ENCODE results near the gene RHAG.

Gene RHAG

DNA sequence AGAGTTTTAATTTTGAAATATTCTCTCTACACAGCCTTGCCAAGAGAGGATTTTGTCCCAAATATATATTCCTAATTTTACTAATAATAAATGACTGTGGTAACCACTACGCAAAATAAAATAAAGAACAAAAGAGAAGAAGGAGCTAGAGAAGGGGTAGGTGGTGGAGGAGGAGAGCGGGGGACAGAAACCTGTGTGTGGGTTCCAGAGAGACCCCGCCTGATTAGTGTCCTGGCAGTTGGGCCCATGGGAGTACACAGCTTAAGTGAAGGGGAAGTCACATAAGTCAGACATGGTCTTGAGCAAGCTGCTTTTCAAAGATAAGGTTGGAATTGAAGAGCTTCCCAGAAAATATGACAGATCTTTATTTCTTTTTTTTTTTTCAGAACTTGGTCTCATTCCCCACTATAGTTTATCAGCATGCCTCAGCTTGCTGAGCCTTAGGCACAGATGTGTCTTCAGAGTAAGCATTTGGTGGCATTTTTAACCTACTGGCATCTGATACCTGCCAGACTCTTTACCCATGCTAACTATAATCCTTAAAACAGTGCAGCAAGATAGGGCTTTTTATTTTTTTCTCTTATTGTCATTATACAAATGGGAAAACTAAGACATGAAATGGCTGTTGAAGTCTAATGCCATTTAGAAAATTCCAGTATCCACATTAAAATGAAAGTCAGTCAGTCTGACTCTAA lies 9.6 kb upstream of the RHAG start:
- Histone ChIP-seq H3K36me3 (replicated peaks; ENCODE audit: insufficient read depth, low read length) (no peaks in the 10 kb centered on the region), H3K27ac (ENCODE audit: low read length) (no peak overlapping the region), H3K4me3 (ENCODE audit: low read length) (no peak overlapping the region), H3F3A (ENCODE audit: insufficient read depth, low read length) (no peaks in the 10 kb centered on the region), H3K4me2 (ENCODE audit: low read depth, low read length) (no peak overlapping the region), H3K9me3 (replicated peaks; ENCODE audit: insufficient read depth, low read length) (no peaks in the 10 kb centered on the region), H3K9me2 (replicated peaks; ENCODE audit: insufficient read depth, low read length) (no peaks in the 10 kb centered on the region), H3K27me3 (replicated peaks; ENCODE audit: insufficient read depth, low read length) (no peaks in the 10 kb centered on the region), H3K4me1 (ENCODE audit: low read length) (no peaks in the 10 kb centered on the region), H3K79me2 (ENCODE audit: low read length) (no peaks in the 10 kb centered on the region), H3K9ac (ENCODE audit: low read length) (no peak overlapping the region), H2AFZ (ENCODE audit: low read length) (no peak overlapping the region), H4K20me1 (ENCODE audit: insufficient read depth, low read length) (no peaks in the 10 kb centered on the region)
- no peak for DNase-seq
- TF ChIP-seq EZH2 (optimal IDR thresholded peaks at IDR 0.05; ENCODE audit: low read depth, low read length) (no peak), EZH2phosphoT487 (IDR thresholded peaks at IDR 0.05; ENCODE audit: low read length) (no peak)
- TF ChIP-seq, protein P1, sequence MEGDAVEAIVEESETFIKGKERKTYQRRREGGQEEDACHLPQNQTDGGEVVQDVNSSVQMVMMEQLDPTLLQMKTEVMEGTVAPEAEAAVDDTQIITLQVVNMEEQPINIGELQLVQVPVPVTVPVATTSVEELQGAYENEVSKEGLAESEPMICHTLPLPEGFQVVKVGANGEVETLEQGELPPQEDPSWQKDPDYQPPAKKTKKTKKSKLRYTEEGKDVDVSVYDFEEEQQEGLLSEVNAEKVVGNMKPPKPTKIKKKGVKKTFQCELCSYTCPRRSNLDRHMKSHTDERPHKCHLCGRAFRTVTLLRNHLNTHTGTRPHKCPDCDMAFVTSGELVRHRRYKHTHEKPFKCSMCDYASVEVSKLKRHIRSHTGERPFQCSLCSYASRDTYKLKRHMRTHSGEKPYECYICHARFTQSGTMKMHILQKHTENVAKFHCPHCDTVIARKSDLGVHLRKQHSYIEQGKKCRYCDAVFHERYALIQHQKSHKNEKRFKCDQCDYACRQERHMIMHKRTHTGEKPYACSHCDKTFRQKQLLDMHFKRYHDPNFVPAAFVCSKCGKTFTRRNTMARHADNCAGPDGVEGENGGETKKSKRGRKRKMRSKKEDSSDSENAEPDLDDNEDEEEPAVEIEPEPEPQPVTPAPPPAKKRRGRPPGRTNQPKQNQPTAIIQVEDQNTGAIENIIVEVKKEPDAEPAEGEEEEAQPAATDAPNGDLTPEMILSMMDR (IDR thresholded peaks at IDR 0.05; ENCODE audit: low read length): no peak

DNA sequence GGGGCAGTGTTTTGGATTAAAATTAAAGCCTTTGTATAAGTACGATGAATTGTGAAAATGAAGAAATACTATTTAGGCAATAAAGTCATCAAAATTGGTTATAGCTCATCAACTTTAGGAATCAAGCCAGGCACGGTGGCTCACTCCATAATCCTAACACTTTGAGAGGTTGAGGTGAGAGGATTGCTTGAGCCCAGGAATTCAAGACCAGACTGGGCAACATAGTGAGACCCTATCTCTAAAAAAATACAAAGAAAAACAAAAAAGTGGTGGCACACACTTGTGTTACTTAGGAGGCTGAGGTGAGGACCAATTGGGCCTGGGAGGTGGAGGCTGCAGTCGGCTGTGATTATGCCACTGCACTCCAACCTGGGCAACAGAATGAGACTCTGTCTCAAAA lies 8.5 kb upstream of the RHAG start:
- H4K20me1 ChIP-seq (ENCODE audit: insufficient read depth, low read length): no peaks in the 10 kb centered on the region
- H3K9me3 ChIP-seq (replicated peaks; ENCODE audit: insufficient read depth, low read length): no peaks in the 10 kb centered on the region
- H3K4me3 ChIP-seq (ENCODE audit: low read length): no peak overlapping the region
- no peaks in the 10 kb centered on the region for H3K27me3 ChIP-seq (replicated peaks; ENCODE audit: insufficient read depth, low read length)
- no peak for TF ChIP-seq EZH2phosphoT487 (IDR thresholded peaks at IDR 0.05; ENCODE audit: low read length)
- no peak for TF ChIP-seq EZH2 (optimal IDR thresholded peaks at IDR 0.05; ENCODE audit: low read depth, low read length)
- TF ChIP-seq, protein P1 (IDR thresholded peaks at IDR 0.05; ENCODE audit: low read length): no peak
- no peak overlapping the region for H3K4me2 ChIP-seq (ENCODE audit: low read depth, low read length)
- H3K9ac ChIP-seq (ENCODE audit: low read length): no peak overlapping the region
- DNase-seq: no peak
- no peak overlapping the region for H2AFZ ChIP-seq (ENCODE audit: low read length)
- no peaks in the 10 kb centered on the region for H3K36me3 ChIP-seq (replicated peaks; ENCODE audit: insufficient read depth, low read length)
- H3K4me1 ChIP-seq (ENCODE audit: low read length): no peaks in the 10 kb centered on the region
- H3F3A ChIP-seq (ENCODE audit: insufficient read depth, low read length): no peaks in the 10 kb centered on the region
- no peaks in the 10 kb centered on the region for H3K79me2 ChIP-seq (ENCODE audit: low read length)
- H3K9me2 ChIP-seq (replicated peaks; ENCODE audit: insufficient read depth, low read length): no peaks in the 10 kb centered on the region
- no peak overlapping the region for H3K27ac ChIP-seq (ENCODE audit: low read length)

DNA sequence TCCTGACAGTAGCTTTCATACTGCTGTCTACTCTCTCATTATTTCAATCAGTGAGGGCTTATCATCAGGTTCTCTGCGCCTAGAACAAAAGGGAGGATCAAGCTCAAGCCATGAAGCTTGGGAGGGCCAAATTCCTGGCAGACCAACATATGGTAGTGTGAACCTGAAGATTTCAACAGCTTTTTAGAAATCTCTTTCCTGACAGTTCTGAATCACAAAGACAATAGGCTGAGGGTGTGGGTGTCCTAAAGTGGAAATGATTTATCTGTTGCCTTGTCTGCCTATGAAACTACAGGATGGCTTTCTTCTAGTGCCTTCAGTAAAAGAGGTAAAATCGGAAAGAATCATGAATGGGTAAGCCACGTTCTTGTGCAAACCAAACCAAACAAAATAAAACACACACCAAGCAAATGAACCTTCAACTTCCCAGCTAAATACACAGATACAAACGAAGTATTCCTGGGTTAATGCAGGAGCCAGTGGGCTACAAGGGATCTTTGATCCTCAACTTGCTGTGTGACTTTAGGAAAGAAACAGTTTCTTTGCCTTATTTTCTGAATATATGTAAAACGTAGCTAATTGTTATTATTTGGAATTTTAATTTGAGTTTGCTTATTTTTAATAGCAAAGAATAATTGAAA lies 2.7 kb upstream of the RHAG start:
- Histone ChIP-seq H3K9me3 (replicated peaks; ENCODE audit: insufficient read depth, low read length) (no peaks in the 10 kb centered on the region), H3K36me3 (replicated peaks; ENCODE audit: insufficient read depth, low read length) (no peaks in the 10 kb centered on the region), H3K4me1 (ENCODE audit: low read length) (no peaks in the 10 kb centered on the region), H3K27ac (ENCODE audit: low read length) (no peak overlapping the region), H3K79me2 (ENCODE audit: low read length) (no peaks in the 10 kb centered on the region), H3K27me3 (replicated peaks; ENCODE audit: insufficient read depth, low read length) (no peaks in the 10 kb centered on the region), H3K9me2 (replicated peaks; ENCODE audit: insufficient read depth, low read length) (no peaks in the 10 kb centered on the region), H3K9ac (ENCODE audit: low read length) (no peak overlapping the region), H2AFZ (ENCODE audit: low read length) (no peak overlapping the region), H3K4me3 (ENCODE audit: low read length) (no peak overlapping the region), H3F3A (ENCODE audit: insufficient read depth, low read length) (no peaks in the 10 kb centered on the region), H4K20me1 (ENCODE audit: insufficient read depth, low read length) (no peaks in the 10 kb centered on the region), H3K4me2 (ENCODE audit: low read depth, low read length) (no peak overlapping the region)
- DNase-seq: no peak
- no peak for TF ChIP-seq EZH2phosphoT487 (IDR thresholded peaks at IDR 0.05; ENCODE audit: low read length)

DNA sequence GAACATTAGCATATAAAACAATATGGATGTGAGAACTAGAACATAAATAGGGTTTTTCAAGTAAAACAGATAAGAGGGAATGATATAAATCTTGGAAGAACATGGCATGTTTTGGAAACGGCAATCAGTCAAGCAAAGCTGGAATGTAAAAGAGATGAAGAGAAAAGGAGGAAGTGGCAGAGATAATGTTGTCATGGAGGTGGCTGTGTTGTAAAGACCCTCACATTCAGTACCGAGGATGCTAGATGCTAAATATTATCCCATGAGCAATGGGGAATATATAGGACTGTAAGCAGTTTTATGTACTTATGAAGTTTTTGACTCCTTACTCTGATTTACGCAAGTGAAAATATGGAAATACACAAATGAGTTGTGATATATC lies 702 bp upstream of the RHAG start:
- no peaks in the 10 kb centered on the region for H3K4me1 ChIP-seq (ENCODE audit: low read length)
- no peak overlapping the region for H2AFZ ChIP-seq (ENCODE audit: low read length)
- no peak overlapping the region for H3K4me3 ChIP-seq (ENCODE audit: low read length)
- H3K9ac ChIP-seq (ENCODE audit: low read length): no peak overlapping the region
- H3K36me3 ChIP-seq (replicated peaks; ENCODE audit: insufficient read depth, low read length): no peaks in the 10 kb centered on the region
- H3K27me3 ChIP-seq (replicated peaks; ENCODE audit: insufficient read depth, low read length): no peaks in the 10 kb centered on the region
- H4K20me1 ChIP-seq (ENCODE audit: insufficient read depth, low read length): no peaks in the 10 kb centered on the region
- H3K9me3 ChIP-seq (replicated peaks; ENCODE audit: insufficient read depth, low read length): no peaks in the 10 kb centered on the region
- no peak for DNase-seq
- no peaks in the 10 kb centered on the region for H3F3A ChIP-seq (ENCODE audit: insufficient read depth, low read length)
- TF ChIP-seq EZH2 (optimal IDR thresholded peaks at IDR 0.05; ENCODE audit: low read depth, low read length) (no peak), EZH2phosphoT487 (IDR thresholded peaks at IDR 0.05; ENCODE audit: low read length) (no peak)
- TF ChIP-seq, protein P1 (IDR thresholded peaks at IDR 0.05; ENCODE audit: low read length): no peak
- H3K4me2 ChIP-seq (ENCODE audit: low read depth, low read length): no peak overlapping the region
- H3K9me2 ChIP-seq (replicated peaks; ENCODE audit: insufficient read depth, low read length): no peaks in the 10 kb centered on the region
- H3K27ac ChIP-seq (ENCODE audit: low read length): no peak overlapping the region
- H3K79me2 ChIP-seq (ENCODE audit: low read length): no peaks in the 10 kb centered on the region
